Right lobe of liver (tissue), 4 donors: Measurements from ENCODE around the gene PIGW.

Source experiments
- CTCF ChIP-seq, 4 donors: fragments of 200-600 bp in 3 of 4; fragments of 450-650 bp in 1 of 4; IDR thresholded peaks; one replicate each; pipeline versions ENCODE4 v1.5.1 to v1.8.0; 2016 to 2022; ENCODE audit warnings: antibody characterized with exemption in 4 of 4, mild to moderate bottlenecking in 2 of 4
- POLR2A ChIP-seq: fragments of 450-650 bp; IDR thresholded peaks from one replicate; pipeline ENCODE4 v1.6.1; 2017; ENCODE audit warnings: antibody characterized with exemption, mild to moderate bottlenecking
- donor health status: DM: no; HTN: no; CAD: no.
- donor health status: DM: no; HTN: no; CAD: no.
- donor health status: DM: no; HTN: yes; CAD: no.

- TF ChIP-seq CTCF (IDR thresholded peaks at IDR 0.05) (no peak), POLR2A (no peak)
Measured at GRCh38 chr17:36545077-36545464, 10.3 kb downstream of the PIGW start.
